ENCODE results near the gene COL15A1. TPM values are rescaled to one million over a fixed set of nuclear protein-coding genes. Genes with fewer than 3 reads are reported as not detected.
"Not testable (repeated sequence)": the region's sequence is repeated elsewhere in the genome, so short reads cannot be mapped to it uniquely, and the experiment has no call there.

COL15A1 gene
- polyA plus RNA-seq (ENCODE audit: insufficient read length), result 21.6 TPM
- long read RNA-seq, donor 1, transcript COL15A1-203 (3 exons, 1,412 nt), result major isoform, 5 of 5 reads
- long read RNA-seq, donor 1, partial matches to known transcripts, result 0 of 5 reads
- long read RNA-seq, donor 1, other reads (novel, unspliced or antisense), result 0 of 5 reads
- long read RNA-seq, donor 2, partial matches to known transcripts, result 24 of 24 reads
- long read RNA-seq, donor 2, other reads (novel, unspliced or antisense), result 0 of 24 reads
- long read RNA-seq, donor 3, partial matches to known transcripts, result 0 of 1 reads
- long read RNA-seq, donor 3, other reads (novel, unspliced or antisense), result 0 of 1 reads
- long read RNA-seq, donor 4, partial matches to known transcripts, result 6 of 7 reads
- long read RNA-seq, donor 4, other reads (novel, unspliced or antisense), result 0 of 7 reads
- long read RNA-seq, donor 5, full-length matches to known transcripts, result 2 of 2 reads
- long read RNA-seq, donor 5, partial matches to known transcripts, result 0 of 2 reads
- long read RNA-seq, donor 5, other reads (novel, unspliced or antisense), result 0 of 2 reads
- long read RNA-seq, donor 6, full-length matches to known transcripts, result 4 of 4 reads
- long read RNA-seq, donor 6, partial matches to known transcripts, result 0 of 4 reads
- long read RNA-seq, donor 6, other reads (novel, unspliced or antisense), result 0 of 4 reads
- long read RNA-seq, donor 7, full-length matches to known transcripts, result 2 of 2 reads
- long read RNA-seq, donor 7, partial matches to known transcripts, result 0 of 2 reads
- long read RNA-seq, donor 7, other reads (novel, unspliced or antisense), result 0 of 2 reads
- long read RNA-seq, donor 8, result 0 reads

DNA sequence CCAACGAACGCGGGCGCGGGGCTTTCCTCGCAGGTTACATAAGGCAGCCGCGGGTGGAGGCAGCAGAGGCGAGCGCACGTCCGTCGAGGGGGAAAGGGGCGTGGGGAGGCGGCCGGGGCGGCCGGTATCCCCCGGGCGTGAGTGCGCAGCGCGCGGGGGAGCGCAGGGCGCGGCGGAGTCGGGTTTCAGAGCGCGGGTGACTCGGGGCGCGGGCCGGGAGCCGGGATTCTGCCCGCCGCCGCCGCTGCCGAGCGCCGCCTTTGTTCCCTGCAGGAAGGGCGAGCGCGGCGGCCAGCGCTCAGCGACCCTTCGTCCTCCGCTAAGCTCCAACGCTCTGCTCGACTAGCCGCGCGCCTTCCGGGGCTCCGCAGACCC, at the start of gene COL15A1:
TSS of gene COL15A1 (plus strand) at position 226 of the 375 bp plus-strand sequence. CDS start 155 bp downstream, outside the sequence.
- peak; percentile 29 for DNase-seq

DNA sequence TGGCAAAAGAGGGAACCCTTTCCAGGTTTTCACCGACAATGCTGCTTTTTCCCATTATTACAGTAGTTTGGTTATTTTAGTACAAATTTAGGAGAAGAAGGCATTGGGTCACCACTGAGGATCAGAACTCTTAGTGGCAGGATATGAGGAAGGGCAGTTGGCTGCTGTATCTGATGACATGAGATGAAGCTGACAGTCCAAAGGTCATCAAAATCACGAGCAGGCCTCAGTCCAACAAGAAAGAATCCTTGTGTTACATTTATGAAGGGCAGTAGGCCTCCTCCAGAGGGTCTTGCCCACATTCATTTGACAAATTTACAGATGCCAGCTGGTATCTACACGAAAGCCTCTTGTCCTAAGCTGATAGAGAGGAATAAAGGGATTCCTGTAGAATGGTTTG, 49.5 kb upstream of the COL15A1 start:
- no peak for DNase-seq

DNA sequence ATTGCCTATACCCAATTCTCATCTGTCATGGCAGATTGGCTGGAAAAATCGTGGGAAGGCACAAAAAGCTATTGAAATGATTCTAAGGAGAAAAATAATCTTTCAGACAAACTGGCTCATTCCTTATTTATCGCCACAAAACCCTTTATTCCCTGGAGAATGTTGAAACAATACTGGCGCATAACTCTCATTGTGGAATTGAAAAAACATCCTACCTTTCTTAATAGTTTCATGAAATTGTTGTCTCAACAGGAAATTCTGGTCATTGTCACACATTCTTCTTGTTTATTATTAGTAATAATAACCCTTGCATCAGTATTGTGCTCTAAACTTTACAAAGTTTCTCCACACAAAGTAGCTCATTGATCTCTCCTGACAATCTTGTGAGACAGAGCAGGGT, 48.9 kb upstream of the COL15A1 start:
- no peak for DNase-seq

DNA sequence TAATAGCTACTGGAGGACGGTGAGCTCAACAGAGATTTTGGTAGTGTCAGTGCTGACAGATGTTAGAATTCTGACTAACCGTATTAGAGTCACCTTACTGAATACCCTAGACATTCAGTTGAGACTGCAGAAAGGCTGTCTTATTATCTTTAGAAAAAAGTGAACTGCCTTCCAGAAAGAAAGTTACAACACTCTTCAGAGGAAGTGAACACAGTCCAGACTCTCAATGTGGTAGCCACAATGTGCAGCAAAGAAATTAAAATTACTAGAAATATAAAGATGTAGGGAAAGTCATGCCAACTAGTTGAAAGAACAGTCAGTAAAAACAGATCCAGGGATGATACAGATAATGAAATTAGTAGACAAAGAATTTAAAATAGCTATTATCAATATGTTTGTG, 47.1 kb upstream of the COL15A1 start:
- DNase-seq, result no peak

DNA sequence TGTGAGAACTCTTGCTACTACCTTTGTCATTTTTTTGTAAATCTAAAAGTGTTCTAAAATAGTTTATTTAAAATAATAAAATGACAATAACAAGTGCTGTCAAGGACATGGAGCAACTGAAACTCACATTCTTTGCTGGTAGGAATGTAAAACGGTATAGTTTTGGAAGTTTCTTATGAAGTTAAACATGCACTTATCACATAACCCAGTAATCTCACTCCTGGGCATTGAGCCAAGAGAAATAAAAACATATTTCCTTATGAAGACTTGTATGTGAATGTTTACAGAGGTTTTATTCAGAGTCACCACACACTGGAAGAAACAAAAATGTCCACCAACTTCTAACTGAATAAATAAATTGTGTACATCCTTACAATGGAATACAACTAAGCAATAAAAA, 46.0 kb upstream of the COL15A1 start:
- no peak for DNase-seq

DNA sequence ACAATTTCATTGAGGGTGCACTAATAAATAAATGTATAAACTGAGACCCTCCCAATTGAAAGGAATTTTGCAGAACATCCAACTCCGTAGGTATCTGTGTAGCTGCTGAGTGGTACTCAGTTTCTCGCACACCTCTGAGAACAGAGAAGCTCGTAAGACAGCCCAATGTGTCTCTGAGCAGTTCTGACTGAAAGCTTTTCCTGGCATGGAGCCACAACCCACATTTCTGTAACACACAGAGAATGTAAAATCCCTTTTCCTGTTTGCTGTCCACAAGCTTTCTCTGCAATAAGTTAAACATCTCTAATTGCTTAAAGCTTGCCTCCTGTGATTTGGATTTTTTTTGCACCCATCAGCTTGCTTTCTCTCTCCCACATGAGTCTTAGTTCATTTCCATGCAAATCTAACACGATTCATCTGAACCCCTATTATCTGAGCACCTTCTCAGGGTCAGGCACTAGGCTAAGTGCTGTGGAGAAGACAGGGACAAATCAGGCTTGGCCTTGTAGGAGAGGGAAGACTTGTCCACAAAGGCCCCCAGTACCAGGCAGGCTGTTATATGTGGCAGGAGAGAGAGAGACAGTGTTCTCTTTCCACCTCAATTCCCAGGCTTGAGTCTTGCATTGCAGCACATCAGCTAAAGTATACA, 44.2 kb upstream of the COL15A1 start:
- DNase-seq, result peak; percentile 55

DNA sequence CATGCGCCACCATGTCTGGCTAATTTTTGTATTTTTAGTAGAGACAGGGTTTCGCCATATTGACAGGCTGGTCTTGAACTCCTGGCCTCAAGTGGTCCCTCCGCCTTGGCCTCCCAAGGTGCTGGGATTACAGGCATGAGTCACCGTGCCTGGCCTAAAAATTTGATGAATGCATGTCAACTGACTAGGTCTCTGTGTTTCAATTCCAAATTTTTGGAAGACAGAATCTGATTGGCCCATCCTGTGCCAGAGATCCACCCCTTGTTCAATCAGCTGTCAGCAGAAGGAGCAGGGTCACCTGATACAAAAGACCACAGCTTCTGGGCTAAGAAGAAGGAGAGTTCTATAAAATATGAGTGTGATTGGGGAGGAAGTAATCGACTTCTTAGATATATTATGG, 43.5 kb upstream of the COL15A1 start:
- DNase-seq, result no peak

DNA sequence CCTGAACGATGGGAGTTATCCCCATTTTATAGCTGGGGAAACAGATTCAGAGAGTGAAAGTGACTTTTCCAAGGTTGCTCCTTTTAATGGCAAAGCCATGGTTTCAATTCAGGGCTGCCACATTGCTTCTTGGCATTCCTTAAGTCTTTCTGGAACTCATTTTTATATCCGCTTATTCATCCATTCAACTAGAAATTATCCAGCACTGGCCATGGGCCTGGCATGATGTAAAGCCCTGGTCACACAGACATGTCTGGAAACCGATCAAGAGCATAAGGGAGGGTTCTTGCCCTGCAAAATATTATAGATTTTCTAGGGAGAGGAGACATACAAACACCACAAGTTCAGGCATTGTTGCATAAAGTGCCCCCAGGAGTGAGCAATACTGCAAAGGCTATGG, 43.0 kb upstream of the COL15A1 start:
- DNase-seq, result no peak

DNA sequence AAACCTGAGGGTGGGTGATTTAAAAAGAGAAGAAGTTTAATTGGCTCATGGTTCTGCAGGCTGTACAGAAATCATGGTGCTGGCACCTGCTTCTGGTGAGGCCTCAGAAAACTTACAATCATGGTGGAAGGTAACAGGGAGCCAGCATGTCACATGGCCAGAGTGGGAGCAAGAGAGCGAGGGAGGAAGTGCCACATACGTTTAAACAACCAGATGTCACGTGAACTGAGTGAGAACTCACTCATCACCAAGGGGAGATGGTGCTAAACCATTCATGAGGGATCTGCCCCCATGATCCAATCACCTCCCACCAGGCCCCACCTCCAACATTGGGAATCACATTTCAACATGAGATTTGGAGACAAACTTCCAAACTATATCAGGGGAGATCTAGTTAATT, 41.9 kb upstream of the COL15A1 start:
- not testable (repeated sequence) for DNase-seq

DNA sequence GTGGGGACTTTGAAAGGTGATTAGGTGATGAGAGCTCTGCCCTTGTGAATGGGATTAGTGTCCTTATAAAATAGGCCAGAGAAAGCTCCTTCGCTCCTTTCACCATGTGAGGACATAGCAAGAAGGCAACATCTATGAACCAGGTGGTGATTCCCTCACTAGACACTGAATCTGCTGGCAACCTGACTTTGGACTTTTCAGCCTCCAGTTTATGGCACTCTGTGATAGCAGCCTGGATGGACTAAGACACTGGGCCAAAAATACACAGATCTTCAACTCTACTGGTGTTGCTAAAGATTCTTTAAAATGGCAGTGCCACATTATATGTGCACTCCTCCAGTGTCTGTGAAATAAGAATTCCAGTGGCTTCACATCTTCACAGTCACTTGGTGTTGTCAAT, 41.2 kb upstream of the COL15A1 start:
- DNase-seq, result no peak

DNA sequence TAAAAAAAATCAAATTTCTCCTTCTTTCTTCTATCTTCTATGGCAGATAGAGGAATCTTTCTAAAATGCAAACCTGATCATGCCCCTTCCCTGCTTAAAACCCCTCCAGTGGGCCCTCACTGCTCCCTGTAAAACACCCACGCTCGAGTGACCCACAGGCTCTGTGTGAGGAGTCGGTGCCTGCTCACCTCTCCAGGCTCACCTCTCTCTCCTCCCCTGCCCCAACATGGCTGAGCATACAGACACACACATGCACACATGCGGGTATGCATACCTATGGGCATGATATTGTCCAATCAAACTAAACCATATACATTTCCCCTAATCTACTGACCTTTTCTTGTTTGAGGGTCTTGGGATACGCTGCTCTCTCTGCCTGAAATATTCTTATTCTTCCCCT, 40.8 kb upstream of the COL15A1 start:
- DNase-seq, result no peak

DNA sequence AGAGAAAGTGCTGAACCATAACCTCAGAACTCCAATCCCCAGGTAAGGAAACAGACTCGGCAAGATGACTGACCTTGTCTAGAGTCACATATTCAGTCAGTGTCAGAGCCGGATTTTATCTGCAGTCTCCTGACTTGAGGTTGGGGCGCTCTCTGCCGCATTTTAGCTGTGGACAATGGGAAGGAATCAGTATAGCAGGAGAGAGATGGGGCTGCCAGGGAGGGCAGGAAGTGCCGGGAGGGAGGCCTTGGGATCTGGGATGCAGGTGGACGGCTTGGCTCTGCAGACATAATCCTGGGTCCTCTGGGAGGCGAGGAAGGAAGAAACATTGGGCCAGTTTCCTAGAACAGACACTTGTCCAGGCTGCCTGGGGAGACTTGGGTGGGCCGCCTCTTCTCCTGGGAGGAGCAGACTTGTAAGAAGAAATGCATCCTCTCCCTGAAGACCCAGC, 39.7 kb upstream of the COL15A1 start:
- DNase-seq, result no peak

DNA sequence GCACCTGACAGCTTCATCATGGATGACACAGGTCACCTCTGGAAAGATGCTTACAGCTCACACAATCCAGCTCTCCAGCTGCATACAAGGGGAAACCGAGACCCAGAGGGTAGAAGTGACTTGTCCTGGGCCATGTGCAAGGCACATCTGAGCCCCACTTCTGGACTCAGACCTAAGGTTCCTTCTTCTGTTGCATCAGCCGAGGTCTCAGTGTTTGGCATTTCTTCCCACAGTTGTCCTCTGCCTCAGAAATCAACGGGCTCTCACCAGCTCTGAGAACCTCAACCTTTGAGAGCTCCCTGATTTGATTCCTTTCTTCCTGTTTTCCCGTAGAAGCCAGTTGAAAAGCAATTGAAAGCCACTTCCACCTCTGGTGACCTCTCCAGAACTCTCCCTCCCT, 38.7 kb upstream of the COL15A1 start:
- DNase-seq, result no peak

DNA sequence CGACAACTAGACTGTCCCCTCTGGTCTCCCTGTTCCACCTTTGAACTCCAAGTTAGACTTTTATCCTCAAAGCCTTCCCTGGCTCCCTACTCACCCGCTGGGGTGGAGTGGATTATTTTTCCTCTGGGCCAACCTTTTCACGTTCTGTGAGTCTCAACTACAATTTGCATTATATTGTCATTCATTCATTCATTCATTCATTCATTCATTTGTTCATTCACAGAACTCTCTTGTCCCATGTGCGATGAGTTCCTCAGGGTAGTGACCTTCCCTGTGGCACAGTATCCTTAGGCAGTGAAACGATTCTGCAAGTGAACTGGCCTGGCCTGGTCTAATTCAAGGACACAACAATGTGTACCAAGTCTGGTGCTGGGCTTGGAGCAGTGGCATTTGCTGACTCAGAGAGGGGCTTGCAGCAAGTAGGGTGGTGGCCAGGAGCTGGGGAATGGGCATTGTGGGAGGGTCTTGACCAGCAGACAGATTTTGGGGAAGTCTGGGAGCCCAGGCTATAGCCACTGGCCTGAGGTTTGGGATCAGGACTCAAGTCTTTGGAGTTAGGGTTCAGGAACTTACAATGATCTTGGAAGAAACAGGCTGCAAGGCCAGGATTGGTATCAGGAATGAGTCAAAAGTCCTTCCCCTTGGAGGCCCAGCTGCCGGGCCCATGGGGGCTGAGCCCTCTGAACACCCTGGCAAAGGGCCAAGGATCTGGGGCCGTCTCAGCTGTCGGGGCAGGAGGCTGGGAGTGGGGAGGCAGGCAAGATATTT, 37.2 kb upstream of the COL15A1 start:
- DNase-seq, result no peak

DNA sequence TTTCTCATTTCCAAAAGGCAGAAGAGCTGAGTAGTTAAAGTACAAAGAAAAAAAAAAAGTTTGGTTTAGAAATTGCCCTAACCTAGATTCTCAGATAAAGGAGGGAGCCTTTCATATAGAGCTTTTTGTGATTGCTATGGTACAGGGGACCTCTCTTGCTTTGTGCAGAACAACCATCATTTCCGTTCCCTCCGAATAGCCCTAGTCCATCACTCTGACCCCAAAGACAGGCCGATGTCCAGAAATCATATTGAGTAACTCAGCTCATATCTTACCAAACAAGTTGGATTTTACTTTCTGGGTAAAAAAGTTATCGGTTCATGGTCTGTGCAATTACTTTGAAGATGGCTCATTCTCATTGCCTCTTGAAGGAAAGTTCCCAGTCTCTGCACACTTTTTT, 36.7 kb upstream of the COL15A1 start:
- no peak for DNase-seq

DNA sequence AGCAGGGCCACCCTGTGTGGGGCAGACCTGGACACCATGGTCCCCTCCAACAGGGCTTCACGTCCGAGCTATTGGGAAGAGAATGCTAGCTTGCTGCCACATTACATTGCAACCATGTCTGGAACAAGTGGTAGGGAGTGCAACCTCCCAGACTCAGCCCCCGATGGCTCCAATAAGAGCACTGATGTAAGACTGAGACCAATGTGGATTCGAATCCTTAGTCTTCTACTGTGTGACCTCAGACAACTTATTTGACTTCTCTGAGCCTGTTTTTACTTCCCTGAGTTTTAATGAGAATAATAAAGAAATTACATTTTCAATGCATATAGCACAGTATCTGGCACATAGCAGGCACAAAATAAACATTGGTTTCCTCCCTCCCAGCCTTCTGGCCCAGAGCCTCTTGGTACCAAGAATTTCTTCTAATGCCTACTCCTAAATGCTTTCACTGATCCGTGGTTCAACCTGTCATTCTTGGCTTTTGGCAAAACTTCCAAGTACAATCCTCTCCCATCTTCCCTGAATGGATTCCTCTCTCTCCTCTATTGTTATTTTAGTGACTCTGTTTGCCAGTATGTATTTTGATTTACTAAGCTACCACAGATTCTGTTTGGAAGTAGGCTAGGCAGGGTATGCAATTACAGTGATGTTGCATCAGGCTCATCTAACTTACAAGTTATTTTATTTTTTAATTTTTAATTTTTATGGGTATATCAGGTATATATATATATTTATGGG, 34.6 kb upstream of the COL15A1 start:
- DNase-seq, result no peak

DNA sequence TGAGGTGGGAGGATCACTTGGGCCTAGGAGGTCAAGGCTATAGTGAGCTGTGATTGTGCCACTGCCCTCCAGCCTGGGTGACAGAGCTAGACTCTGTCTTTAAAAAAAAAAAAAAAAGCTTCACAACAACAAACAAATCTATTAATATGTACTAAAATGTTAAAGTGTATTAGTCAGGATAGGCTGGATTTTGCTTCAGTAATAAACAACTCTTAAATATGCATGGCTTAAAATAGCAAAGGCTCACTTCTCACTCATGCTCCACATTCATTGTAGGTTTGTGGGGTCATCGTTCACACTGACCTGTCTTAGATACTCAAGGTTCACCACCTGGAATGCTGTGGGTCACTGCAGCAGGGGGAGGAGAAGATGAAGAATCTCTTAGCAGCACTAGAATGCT, 33.8 kb upstream of the COL15A1 start:
- no peak for DNase-seq

DNA sequence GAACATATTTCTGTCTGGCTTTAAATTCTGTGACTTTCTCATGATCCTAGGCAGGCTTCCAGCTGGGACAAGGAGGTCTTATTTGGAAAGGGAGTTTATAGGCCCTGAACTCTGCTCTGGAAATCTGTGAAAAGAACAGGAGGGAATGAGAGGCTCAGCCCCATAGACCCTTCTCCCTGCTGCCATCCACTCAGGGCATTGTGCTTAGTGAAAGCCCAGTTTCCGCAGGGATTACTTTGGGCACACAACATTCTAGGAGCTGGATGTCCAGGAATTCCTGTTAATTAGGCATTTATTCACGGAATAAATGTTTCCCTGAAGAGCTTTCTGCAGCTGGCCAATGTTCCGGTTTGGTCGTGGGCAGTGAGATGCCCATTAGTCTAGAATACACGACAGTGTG, 32.7 kb upstream of the COL15A1 start:
- no peak for DNase-seq

DNA sequence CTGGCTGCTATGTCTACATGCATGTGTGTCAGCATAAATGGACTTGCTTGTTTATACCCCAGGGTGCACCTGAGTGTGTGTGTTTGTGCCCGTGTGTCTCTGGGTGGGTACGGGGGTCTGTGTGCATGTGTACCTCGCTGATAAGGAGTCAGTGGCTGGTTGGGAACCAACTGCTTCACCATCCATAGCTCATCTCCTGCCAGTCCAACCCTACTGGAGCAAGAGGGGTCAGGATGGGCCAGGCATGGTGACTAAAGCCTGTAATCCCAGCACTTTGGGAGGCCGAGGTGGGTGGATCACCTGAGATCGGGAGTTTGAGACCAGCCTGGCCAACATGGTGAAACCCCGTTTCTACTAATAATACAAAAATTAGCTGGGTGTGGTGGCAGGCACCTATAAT, 32.0 kb upstream of the COL15A1 start:
- not testable (repeated sequence) for DNase-seq

DNA sequence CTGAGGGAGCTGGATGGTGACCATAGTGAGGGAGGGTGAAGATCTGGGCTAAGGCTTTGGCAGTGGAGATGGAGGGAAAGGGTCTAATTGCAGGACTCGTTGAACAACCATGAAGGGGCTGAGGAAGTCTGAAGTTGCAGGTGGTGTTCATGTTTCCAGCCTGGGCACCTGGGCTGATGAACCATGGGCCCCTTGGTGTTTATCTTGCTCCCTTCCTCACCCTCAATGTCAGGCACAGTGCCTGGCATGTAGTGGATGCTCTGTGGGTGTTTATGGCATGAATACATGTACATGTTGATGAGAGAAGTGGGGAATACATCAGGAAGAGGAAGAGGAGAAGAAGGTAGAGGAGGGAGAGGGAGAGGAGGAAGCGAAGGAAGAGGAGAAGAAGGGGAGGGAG, 31.3 kb upstream of the COL15A1 start:
- no peak for DNase-seq

DNA sequence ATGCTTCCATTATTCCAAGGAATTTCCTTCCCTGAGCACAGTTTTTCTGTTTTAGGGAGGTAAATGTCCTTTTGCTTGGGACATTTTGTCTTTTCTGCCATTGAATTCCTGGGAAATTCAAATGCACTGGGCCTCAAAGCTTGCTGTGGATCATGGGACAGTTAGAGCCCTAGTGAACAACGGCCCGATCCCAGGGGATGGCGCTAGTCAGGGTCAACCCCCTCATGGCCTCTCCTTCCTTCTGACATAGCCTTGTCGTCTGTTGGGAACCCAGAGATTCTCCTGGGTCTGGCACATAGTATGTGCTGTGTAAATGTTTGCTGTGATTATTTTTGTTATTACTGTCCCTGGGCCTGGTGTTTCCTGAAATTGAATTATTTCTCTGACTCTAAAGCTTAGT, 30.7 kb upstream of the COL15A1 start:
- DNase-seq, result no peak
